ENCODE results near the gene ERI2. TPM values are rescaled to one million over a fixed set of nuclear protein-coding genes. Genes with fewer than 3 reads are reported as not detected.

ERI2 gene
- total RNA-seq, 1 donor from 2014 or later, result 11.5 TPM

Other genes starting within 250 kb of the ERI2 start
- gene ACSM2B, start 230.1 kb downstream of the ERI2 start, total RNA-seq, result not detected
- 0.22 TPM for gene ACSM1, start 108.8 kb downstream of the ERI2 start, total RNA-seq
- 17.5 TPM for gene THUMPD1, start 64.7 kb downstream of the ERI2 start, total RNA-seq
- 9.2 TPM for gene ACSM3, start 42.5 kb downstream of the ERI2 start, total RNA-seq
- 5.4 TPM for gene REXO5, start 55 bp upstream of the ERI2 start, total RNA-seq
- gene DCUN1D3, start 93.9 kb upstream of the ERI2 start, total RNA-seq, result 16.5 TPM
- gene LYRM1, start 94.3 kb upstream of the ERI2 start, total RNA-seq, result 71.5 TPM

Data from left ventricle myocardium superior (tissue), 1 donor.